H1 (cell line): ENCODE data around the gene AP3M1. TPM values are rescaled to one million over a fixed set of nuclear protein-coding genes. Genes with fewer than 3 reads are reported as not detected.

Experiments used
- NRF1 ChIP-seq: IDR thresholded peaks from 2 replicates; pipeline ENCODE4 v1.6.1; 2011; ENCODE audit warnings: mild to moderate bottlenecking, low read depth, low read length, improper control_type of control experiment
- SP2 ChIP-seq: IDR thresholded peaks from 2 replicates; pipeline ENCODE4 v1.6.1; 2012; ENCODE audit warnings: mild to moderate bottlenecking, low read length, inconsistent platforms
- TAF1 ChIP-seq: IDR thresholded peaks from 2 replicates; pipeline ENCODE4 v1.6.1; 2011; ENCODE audit warnings: mild to moderate bottlenecking, low read depth, low read length
- polyA plus RNA-seq, 7 experiments: library from polyadenylated mRNA; depleted of rRNA in 3 of 7; stranded (reverse) in 5 of 7; unstranded in 2 of 7; fragments of >200 nt in 5 of 7; fragments of 200-250 nt in 2 of 7; gene quantifications; 1 replicate in 5 of 7; 2 replicates in 1 of 7; 4 replicates in 1 of 7; pipeline versions ENCODE4 v1.2.1 to v1.2.3, GENCODE V29; 2011 to 2013; ENCODE audit warnings: missing spikeins in 2 of 7, mixed read lengths in 2 of 7
- total RNA-seq: library from RNA; stranded (reverse); fragmentation: NEBNext Ultra II Directional; extraction: Animal tissue kit (Norgen Biotek cat#: 25700); gene quantifications from 2 replicates; pipeline ENCODE4 v1.2.1, GENCODE V29; 2021

AP3M1 gene
- total and polyA plus RNA-seq, 2 of the 8 experiments (the other 6 are each of a cell fraction or from before 2014, with no cell fraction given): 23.9 to 38.9 TPM

DNA sequence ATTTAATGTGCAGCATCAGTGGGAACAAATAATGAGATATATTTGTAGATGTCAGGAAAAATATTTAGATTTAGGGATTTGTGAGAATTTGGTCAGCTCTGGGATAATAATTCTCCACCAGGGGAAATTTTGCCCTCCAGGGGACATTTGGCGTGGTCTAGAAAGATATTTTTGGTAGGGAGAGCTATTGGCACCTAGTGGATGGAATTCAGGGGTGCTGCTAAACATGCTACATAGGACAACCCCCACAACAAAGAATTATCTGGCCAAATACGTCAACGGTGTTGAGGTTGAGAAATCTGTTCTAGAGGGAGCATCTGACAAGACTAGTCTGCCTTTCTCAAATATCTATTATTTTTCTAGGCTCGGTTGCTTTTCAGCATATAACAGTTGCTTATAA is 2.5 kb upstream of the AP3M1 start (continued):
- TF ChIP-seq NRF1 (no peak), TAF1 (no peak), SP2 (no peak)
